Astrocyte (in vitro differentiated cells and primary cell): ENCODE results near the gene TMCC1. TPM values are rescaled to one million over a fixed set of nuclear protein-coding genes. Genes with fewer than 3 reads are reported as not detected.

ENCODE experiments used
- DNase-seq: peaks from one replicate; pipeline ENCODE4 v3.0.0-alpha.2; 2010; ENCODE audit warnings: low read depth
- FAIRE-seq: peaks from 2 replicates; lab custom pipeline; 2011; peaks lifted over from hg19 to GRCh38; lab: Jason Lieb, UNC
- H2AFZ ChIP-seq: 2 replicates; pipeline ENCODE4 v1.6.0; 2012; ENCODE audit warnings: low read depth, low read length, inconsistent platforms
- H3K27ac ChIP-seq: 2 replicates; pipeline ENCODE4 v1.5.1; 2011; ENCODE audit warnings: low read depth, low read length, inconsistent platforms
- H3K27me3 ChIP-seq: 2 replicates; pipeline ENCODE4 v1.6.0; 2011; ENCODE audit warnings: low read length, inconsistent platforms; ENCODE audit not compliant: insufficient read depth
- H3K36me3 ChIP-seq: 2 replicates; pipeline ENCODE4 v1.5.1; 2011; ENCODE audit warnings: low read length, inconsistent platforms; ENCODE audit not compliant: insufficient read depth
- H3K4me1 ChIP-seq: 2 replicates; pipeline ENCODE4 v1.5.1; 2011; ENCODE audit warnings: low read length, inconsistent platforms; ENCODE audit not compliant: insufficient read depth
- H3K4me2 ChIP-seq: 2 replicates; pipeline ENCODE4 v1.6.0; 2012; ENCODE audit warnings: low read length, inconsistent platforms
- H3K4me3 ChIP-seq: 2 replicates; pipeline ENCODE4 v1.5.1; 2011; ENCODE audit warnings: low read depth, mild to moderate bottlenecking, low read length, inconsistent platforms; ENCODE audit not compliant: insufficient read depth
- H3K79me2 ChIP-seq: 2 replicates; pipeline ENCODE4 v1.6.0; 2012; ENCODE audit warnings: mild to moderate bottlenecking, low read length, inconsistent platforms; ENCODE audit not compliant: insufficient read depth
- H3K9ac ChIP-seq: 2 replicates; pipeline ENCODE4 v1.6.0; 2012; ENCODE audit warnings: mild to moderate bottlenecking, low read length, inconsistent platforms
- H3K9me3 ChIP-seq: 2 replicates; pipeline ENCODE4 v1.5.1; 2012; ENCODE audit warnings: low read depth, mild to moderate bottlenecking, low read length, inconsistent platforms; ENCODE audit not compliant: insufficient read depth
- H4K20me1 ChIP-seq: 2 replicates; pipeline ENCODE4 v1.6.0; 2012; ENCODE audit warnings: low read length, inconsistent platforms; ENCODE audit not compliant: insufficient read depth
- H3K27ac Mint-ChIP-seq: one replicate; pipeline ENCODE4 v1.8.0; 2021; ENCODE audit warnings: mild to moderate bottlenecking, mixed read lengths; ENCODE audit not compliant: unreplicated experiment
- H3K27me3 Mint-ChIP-seq: one replicate; pipeline ENCODE4 v1.8.0; 2021; ENCODE audit warnings: low read depth, mixed read lengths; ENCODE audit not compliant: unreplicated experiment
- H3K36me3 Mint-ChIP-seq: one replicate; pipeline ENCODE4 v1.8.0; 2021; ENCODE audit warnings: low read depth, mixed read lengths; ENCODE audit not compliant: unreplicated experiment
- H3K4me1 Mint-ChIP-seq: one replicate; pipeline ENCODE4 v1.8.0; 2021; ENCODE audit warnings: low read depth, mixed read lengths; ENCODE audit not compliant: unreplicated experiment
- H3K4me3 Mint-ChIP-seq: one replicate; pipeline ENCODE4 v1.8.0; 2021; ENCODE audit warnings: mild to moderate bottlenecking, moderate library complexity, mixed read lengths; ENCODE audit not compliant: unreplicated experiment
- H3K9me3 Mint-ChIP-seq: one replicate; pipeline ENCODE4 v1.8.0; 2021; ENCODE audit warnings: mild to moderate bottlenecking, mixed read lengths; ENCODE audit not compliant: unreplicated experiment
- CTCF ChIP-seq: IDR thresholded peaks from 2 replicates; pipeline ENCODE4 v1.5.1; 2011; ENCODE audit warnings: low read depth, mild to moderate bottlenecking, inconsistent platforms, low read length, moderate library complexity; ENCODE audit not compliant: insufficient read depth
- EZH2 ChIP-seq: IDR thresholded peaks from 2 replicates; pipeline ENCODE4 v1.6.1; 2012; ENCODE audit warnings: mild to moderate bottlenecking, low read length, inconsistent platforms; ENCODE audit not compliant: insufficient read depth
- total RNA-seq: library from RNA; stranded (reverse); gene quantifications from 2 replicates; pipeline ENCODE4 v1.2.1, GENCODE V29; 2021

Gene TMCC1
- total RNA-seq, 1 donor from 2014 or later, result 37.9 TPM

- peaks cover 3% of the 10 kb centered on the region for H3K9me3 Mint-ChIP-seq
- Histone ChIP-seq H3K4me2 (no peak overlapping the region), H3K4me1 (peaks cover 8% of the 10 kb centered on the region), H3K9me3 (no peaks in the 10 kb centered on the region), H3K4me3 (no peak overlapping the region), H4K20me1 (peaks cover 9% of the 10 kb centered on the region), H3K79me2 (no peaks in the 10 kb centered on the region), H2AFZ (no peak overlapping the region), H3K27me3 (no peaks in the 10 kb centered on the region), H3K9ac (no peak overlapping the region), H3K27ac (no peak overlapping the region), H3K36me3 (no peaks in the 10 kb centered on the region)
- no peak overlapping the region for H3K4me3 Mint-ChIP-seq
- FAIRE-seq (no peak), DNase-seq (no peak)
- H3K36me3 Mint-ChIP-seq, result peaks cover 10% of the 10 kb centered on the region
- no peaks in the 10 kb centered on the region for H3K27me3 Mint-ChIP-seq
- no peak overlapping the region for H3K27ac Mint-ChIP-seq
- TF ChIP-seq CTCF (no peak), EZH2 (no peak)
- peaks cover 30% of the 10 kb centered on the region for H3K4me1 Mint-ChIP-seq
Observed at GRCh38 chr3:129690963-129691362, 202.5 kb downstream of the TMCC1 start.

- peaks cover 30% of the 10 kb centered on the region for H3K4me1 Mint-ChIP-seq
- peaks cover 5% of the 10 kb centered on the region for H3K9me3 Mint-ChIP-seq
- FAIRE-seq, result no peak
- H4K20me1 ChIP-seq, result peaks cover 14% of the 10 kb centered on the region
- H3K4me2 ChIP-seq, result no peak overlapping the region
- no peak overlapping the region for H3K27ac ChIP-seq
- H3K4me1 ChIP-seq, result peaks cover 8% of the 10 kb centered on the region
- TF ChIP-seq EZH2 (no peak), CTCF (no peak)
- no peak overlapping the region for H3K4me3 ChIP-seq
- no peak overlapping the region for H3K9ac ChIP-seq
- peak; percentile 51 for DNase-seq
- H3K27me3 ChIP-seq, result no peaks in the 10 kb centered on the region
- peaks cover 4% of the 10 kb centered on the region for H3K36me3 Mint-ChIP-seq
- H3K27me3 Mint-ChIP-seq, result no peaks in the 10 kb centered on the region
- H3K9me3 ChIP-seq, result no peaks in the 10 kb centered on the region
- H2AFZ ChIP-seq, result no peak overlapping the region
- H3K27ac Mint-ChIP-seq, result no peak overlapping the region
- no peaks in the 10 kb centered on the region for H3K79me2 ChIP-seq
- H3K4me3 Mint-ChIP-seq, result no peak overlapping the region
- no peaks in the 10 kb centered on the region for H3K36me3 ChIP-seq
Observed at GRCh38 chr3:129690406-129690805, 203.1 kb downstream of the TMCC1 start.

DNA sequence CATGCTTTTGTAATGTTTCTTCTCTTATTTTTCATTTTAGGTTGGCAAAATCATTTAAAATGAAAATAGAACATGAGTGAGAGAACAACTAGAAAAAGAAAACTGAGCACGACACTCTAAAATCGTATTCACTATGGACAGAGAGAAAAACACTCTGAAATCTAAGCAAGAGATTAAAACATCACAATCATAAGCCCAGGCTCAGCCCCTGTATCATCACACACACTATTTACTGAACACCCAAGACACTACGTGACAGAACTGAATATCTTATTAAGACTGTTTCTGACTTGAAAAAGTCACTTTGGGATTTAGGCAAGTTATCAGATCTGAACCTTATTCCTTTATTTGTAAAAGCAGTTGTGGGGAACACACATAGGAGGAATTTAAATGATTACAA, 204.5 kb downstream of the TMCC1 start:
- H3K9me3 ChIP-seq, result no peaks in the 10 kb centered on the region
- no peaks in the 10 kb centered on the region for H3K36me3 ChIP-seq
- no peak for FAIRE-seq
- no peak overlapping the region for H3K27ac ChIP-seq
- no peaks in the 10 kb centered on the region for H3K27me3 ChIP-seq
- no peak overlapping the region for H3K9ac ChIP-seq
- H3K36me3 Mint-ChIP-seq, result no peaks in the 10 kb centered on the region
- TF ChIP-seq EZH2, result no peak
- TF ChIP-seq CTCF, result no peak
- H4K20me1 ChIP-seq, result peaks cover 15% of the 10 kb centered on the region
- peak overlapping the region; percentile 91 for H3K27ac Mint-ChIP-seq
- no peak for DNase-seq
- peaks cover 30% of the 10 kb centered on the region for H3K4me1 Mint-ChIP-seq
- H3K4me2 ChIP-seq, result peak overlapping the region; percentile 86
- no peak overlapping the region for H2AFZ ChIP-seq
- H3K4me3 ChIP-seq, result no peak overlapping the region
- no peak overlapping the region for H3K4me3 Mint-ChIP-seq
- no peaks in the 10 kb centered on the region for H3K27me3 Mint-ChIP-seq
- peaks cover 8% of the 10 kb centered on the region for H3K4me1 ChIP-seq
- H3K79me2 ChIP-seq, result peaks cover 5% of the 10 kb centered on the region
- H3K9me3 Mint-ChIP-seq, result peaks cover 3% of the 10 kb centered on the region
